HG02759 (cell line): ENCODE measurements around the gene ZDHHC11B.
"Not testable (repeated sequence)": the region's sequence is repeated elsewhere in the genome, so short reads cannot be mapped to it uniquely, and the experiment has no call there.

Experiments used
- ATAC-seq: cut with Tn5 transposase; IDR thresholded peaks from one replicate; pipeline ENCODE4 v1.9.1; 2021; ENCODE audit warnings: mild to moderate bottlenecking, moderate library complexity; ENCODE audit not compliant: unreplicated experiment

The ZDHHC11B gene

GRCh38 chr5:785181-785705, 714 bp upstream of the ZDHHC11B start:
- not testable (repeated sequence) for ATAC-seq

GRCh38 chr5:783881-784427, 575 bp downstream of the ZDHHC11B start:
- peak; percentile 9 for ATAC-seq

GRCh38 chr5:783049-783802, 1.3 kb downstream of the ZDHHC11B start:
- peak; percentile 32 for ATAC-seq

- ATAC-seq = not testable (repeated sequence)
Observed at GRCh38 chr5:782356-782755, 2.2 kb downstream of the ZDHHC11B start.

- not testable (repeated sequence) for ATAC-seq
Observed at GRCh38 chr5:780571-780970, 4.0 kb downstream of the ZDHHC11B start.

GRCh38 chr5:778967-779366, 5.6 kb downstream of the ZDHHC11B start:
- ATAC-seq = not testable (repeated sequence)

GRCh38 chr5:778421-778820, 6.1 kb downstream of the ZDHHC11B start:
- not testable (repeated sequence) for ATAC-seq

- no peak for ATAC-seq
Observed at GRCh38 chr5:777756-778161, 6.8 kb downstream of the ZDHHC11B start.

GRCh38 chr5:776862-777711, 7.4 kb downstream of the ZDHHC11B start:
- no peak for ATAC-seq

GRCh38 chr5:775961-776861, 8.3 kb downstream of the ZDHHC11B start:
- no peak for ATAC-seq

- ATAC-seq = not testable (repeated sequence)
Observed at GRCh38 chr5:775595-775960, 9.0 kb downstream of the ZDHHC11B start.

- not testable (repeated sequence) for ATAC-seq
Observed at GRCh38 chr5:774854-775505, 9.5 kb downstream of the ZDHHC11B start.

- ATAC-seq = not testable (repeated sequence)
Observed at GRCh38 chr5:774304-774703, 10.2 kb downstream of the ZDHHC11B start.

- no peak for ATAC-seq
Observed at GRCh38 chr5:773517-774264, 10.8 kb downstream of the ZDHHC11B start.

- not testable (repeated sequence) for ATAC-seq
Observed at GRCh38 chr5:772931-773330, 11.6 kb downstream of the ZDHHC11B start.

- not testable (repeated sequence) for ATAC-seq
Observed at GRCh38 chr5:772547-772890, 12.0 kb downstream of the ZDHHC11B start.

- not testable (repeated sequence) for ATAC-seq
Observed at GRCh38 chr5:771841-772546, 12.5 kb downstream of the ZDHHC11B start.

GRCh38 chr5:771087-771781, 13.3 kb downstream of the ZDHHC11B start:
- ATAC-seq = not testable (repeated sequence)
